22Rv1 (cell line): ENCODE data around the gene ETNK1.

Source experiments
- H3K27ac ChIP-seq: fragments of 450-650 bp; 2 replicates; pipeline ENCODE4 v1.5.1; 2017
- ZFX ChIP-seq: fragments of 450-650 bp; IDR thresholded peaks from 2 replicates; pipeline ENCODE4 v1.6.1; 2017; ENCODE audit warnings: antibody characterized with exemption, borderline replicate concordance
- TF ChIP-seq, protein P1 (sequence below): fragments of 450-650 bp; IDR thresholded peaks from 2 replicates; pipeline ENCODE4 v1.5.1; 2017; ENCODE audit warnings: mild to moderate bottlenecking

Gene ETNK1

GRCh38 chr12:22657538-22657937, 32.6 kb downstream of the ETNK1 start:
- H3K27ac ChIP-seq, result no peak overlapping the region
- TF ChIP-seq, protein P1, sequence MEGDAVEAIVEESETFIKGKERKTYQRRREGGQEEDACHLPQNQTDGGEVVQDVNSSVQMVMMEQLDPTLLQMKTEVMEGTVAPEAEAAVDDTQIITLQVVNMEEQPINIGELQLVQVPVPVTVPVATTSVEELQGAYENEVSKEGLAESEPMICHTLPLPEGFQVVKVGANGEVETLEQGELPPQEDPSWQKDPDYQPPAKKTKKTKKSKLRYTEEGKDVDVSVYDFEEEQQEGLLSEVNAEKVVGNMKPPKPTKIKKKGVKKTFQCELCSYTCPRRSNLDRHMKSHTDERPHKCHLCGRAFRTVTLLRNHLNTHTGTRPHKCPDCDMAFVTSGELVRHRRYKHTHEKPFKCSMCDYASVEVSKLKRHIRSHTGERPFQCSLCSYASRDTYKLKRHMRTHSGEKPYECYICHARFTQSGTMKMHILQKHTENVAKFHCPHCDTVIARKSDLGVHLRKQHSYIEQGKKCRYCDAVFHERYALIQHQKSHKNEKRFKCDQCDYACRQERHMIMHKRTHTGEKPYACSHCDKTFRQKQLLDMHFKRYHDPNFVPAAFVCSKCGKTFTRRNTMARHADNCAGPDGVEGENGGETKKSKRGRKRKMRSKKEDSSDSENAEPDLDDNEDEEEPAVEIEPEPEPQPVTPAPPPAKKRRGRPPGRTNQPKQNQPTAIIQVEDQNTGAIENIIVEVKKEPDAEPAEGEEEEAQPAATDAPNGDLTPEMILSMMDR, result no peak
- no peak for TF ChIP-seq ZFX

DNA sequence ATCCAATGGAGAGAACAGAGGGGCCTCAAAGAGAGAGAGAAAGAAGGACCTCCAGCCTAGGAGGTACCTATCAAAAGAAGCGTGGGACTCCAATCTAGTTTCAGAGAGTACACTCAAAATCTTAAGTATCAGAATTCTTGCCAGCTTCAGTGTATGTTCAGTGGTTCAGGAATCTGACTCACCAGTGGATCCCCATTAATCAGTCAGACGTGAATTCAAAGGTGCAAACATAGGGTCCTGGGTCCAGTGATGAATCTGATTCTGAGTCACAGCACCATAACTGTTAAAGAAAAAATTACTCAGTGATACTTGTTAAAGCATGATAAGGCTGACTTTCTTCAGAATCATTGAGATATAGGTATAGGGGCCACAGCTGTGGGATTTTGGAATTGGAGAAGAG, 33.2 kb downstream of the ETNK1 start:
- H3K27ac ChIP-seq, result no peak overlapping the region
- TF ChIP-seq ZFX, result no peak
- TF ChIP-seq, protein P1, result no peak

DNA sequence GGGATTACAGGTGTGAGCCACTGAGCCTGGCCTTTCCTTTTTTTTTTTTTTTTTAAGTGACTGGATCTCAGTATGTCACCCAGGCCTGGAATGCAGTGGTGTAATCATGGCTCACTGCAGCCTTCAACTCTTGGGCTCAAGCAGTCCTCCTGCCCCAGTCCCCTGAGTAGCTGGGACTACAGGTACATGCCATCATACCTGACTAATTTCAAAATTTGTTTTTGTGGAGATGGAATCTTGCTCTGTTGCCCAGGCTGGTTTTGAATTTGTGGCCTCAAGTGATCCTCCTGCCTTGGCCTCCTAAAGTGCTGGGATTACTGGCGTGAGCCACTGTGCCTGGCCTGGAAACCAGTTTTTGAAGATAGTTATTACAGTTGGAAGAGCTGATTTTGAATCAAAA, 37.4 kb downstream of the ETNK1 start:
- TF ChIP-seq, protein P1, result no peak
- TF ChIP-seq ZFX, result no peak
- H3K27ac ChIP-seq, result no peak overlapping the region

DNA sequence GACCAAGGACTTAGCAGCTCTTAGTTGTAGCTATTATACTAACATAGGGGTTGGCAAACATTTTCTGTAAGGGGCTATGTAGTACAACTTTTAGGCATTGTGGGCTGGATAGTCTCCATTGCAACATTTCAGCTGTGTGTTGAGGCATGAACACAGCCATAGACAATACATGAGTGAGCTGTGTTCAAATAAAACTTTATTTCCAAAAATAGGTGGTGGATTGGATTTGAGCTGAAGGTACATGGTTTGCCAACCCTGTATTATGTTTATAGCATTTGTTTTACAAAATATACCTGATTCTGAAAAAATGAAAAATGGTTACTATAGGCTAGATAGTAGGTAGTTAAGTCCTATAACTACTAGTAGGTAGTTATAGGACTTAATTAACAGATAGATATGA, 40.5 kb downstream of the ETNK1 start:
- H3K27ac ChIP-seq, result no peak overlapping the region
- TF ChIP-seq ZFX, result no peak

- TF ChIP-seq, protein P1, result no peak
- TF ChIP-seq ZFX, result no peak
These were observed 42.2 kb downstream of the ETNK1 start for GRCh38 chr12:22667122-22667521.

DNA sequence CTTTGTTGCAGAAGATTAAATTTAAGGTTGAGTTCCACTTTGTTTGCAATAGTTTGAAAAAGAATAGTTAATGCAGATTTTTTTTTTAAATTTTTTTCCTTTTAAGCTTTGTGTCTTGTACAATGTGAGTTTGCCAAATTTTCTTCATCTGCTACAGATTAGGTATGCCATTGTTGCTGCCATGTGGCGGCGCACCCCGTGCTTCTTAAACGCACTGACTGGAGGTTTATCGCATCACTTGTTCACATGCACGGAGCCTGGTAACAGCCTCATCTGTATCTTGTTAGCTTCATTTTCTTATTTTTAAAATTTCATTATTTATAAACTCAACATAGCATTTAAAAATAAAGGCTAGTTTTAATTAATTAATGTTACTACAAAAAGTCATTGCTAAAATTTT, 43.5 kb downstream of the ETNK1 start:
- no peak for TF ChIP-seq ZFX
- TF ChIP-seq, protein P1, result no peak
- H3K27ac ChIP-seq, result no peak overlapping the region

More at GRCh38 chr12:22667122-22667521, 42.2 kb downstream of the ETNK1 start:
- H3K27ac ChIP-seq, result no peak overlapping the region

DNA sequence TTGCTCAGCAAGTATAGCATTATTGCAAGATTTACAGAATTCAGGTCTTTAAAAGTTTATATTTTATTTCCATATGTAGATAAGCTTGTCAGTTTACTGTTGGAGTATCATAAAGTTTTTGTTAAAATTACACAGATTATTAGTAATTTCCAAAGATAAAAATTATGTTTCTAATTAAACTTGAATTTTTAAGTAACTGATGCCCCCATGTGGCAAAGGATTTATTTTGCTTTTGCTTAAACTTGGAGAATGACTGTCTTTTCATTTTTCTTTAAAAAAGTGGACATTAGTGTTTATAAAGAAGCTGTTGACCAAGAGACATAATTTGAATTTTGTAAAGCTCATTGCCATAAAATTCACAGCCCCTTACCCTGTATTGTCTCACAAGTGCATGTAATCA, 45.8 kb downstream of the ETNK1 start:
- TF ChIP-seq, protein P1, result peak; percentile 42
- no peak for TF ChIP-seq ZFX
- H3K27ac ChIP-seq, result no peak overlapping the region

- TF ChIP-seq, protein P1, result no peak
- TF ChIP-seq ZFX, result no peak
- no peak overlapping the region for H3K27ac ChIP-seq
These were observed 48.0 kb downstream of the ETNK1 start for GRCh38 chr12:22672951-22673350.
